Hepatocyte (in vitro differentiated cells): ENCODE measurements around the gene GRHL1.

ENCODE experiments used
- EZH2 ChIP-seq: fragments of 200-600 bp; sonication (generic); IDR thresholded peaks from 2 replicates; pipeline ENCODE4 v1.6.1; 2016; ENCODE audit warnings: antibody characterized with exemption, mild to moderate bottlenecking, borderline replicate concordance
- EZH2phosphoT487 ChIP-seq: fragments of 200-600 bp; sonication (generic); IDR thresholded peaks from one replicate; pipeline ENCODE4 v1.6.1; 2018; ENCODE audit warnings: antibody characterized with exemption, mild to moderate bottlenecking, low read depth, moderate library complexity; ENCODE audit not compliant: unreplicated experiment, severe bottlenecking
- TF ChIP-seq, protein P1 (sequence below): fragments of 200-600 bp; sonication (generic); IDR thresholded peaks from 2 replicates; pipeline ENCODE4 v1.5.1; 2016; ENCODE audit warnings: antibody characterized with exemption, mild to moderate bottlenecking; ENCODE audit not compliant: poor library complexity

DNA sequence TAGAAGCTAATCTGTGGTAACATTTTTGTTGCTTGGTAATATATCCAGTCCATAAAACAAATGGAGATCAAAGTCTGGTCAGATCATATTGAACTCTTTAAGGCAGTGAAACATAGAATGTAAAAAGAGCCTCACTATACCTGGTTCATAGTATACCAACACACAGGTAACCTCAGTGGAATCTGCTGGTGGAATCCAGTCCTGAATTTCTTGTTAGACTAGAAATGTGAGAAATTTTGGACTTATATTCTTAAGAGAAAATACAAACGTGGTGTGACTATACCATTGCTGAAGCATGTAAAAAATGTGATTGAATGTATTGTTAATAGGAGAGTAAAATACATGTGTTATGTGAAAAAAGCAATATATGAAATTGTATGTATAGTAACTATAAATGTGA lies 46.1 kb upstream of the GRHL1 start:
- TF ChIP-seq, protein P1, sequence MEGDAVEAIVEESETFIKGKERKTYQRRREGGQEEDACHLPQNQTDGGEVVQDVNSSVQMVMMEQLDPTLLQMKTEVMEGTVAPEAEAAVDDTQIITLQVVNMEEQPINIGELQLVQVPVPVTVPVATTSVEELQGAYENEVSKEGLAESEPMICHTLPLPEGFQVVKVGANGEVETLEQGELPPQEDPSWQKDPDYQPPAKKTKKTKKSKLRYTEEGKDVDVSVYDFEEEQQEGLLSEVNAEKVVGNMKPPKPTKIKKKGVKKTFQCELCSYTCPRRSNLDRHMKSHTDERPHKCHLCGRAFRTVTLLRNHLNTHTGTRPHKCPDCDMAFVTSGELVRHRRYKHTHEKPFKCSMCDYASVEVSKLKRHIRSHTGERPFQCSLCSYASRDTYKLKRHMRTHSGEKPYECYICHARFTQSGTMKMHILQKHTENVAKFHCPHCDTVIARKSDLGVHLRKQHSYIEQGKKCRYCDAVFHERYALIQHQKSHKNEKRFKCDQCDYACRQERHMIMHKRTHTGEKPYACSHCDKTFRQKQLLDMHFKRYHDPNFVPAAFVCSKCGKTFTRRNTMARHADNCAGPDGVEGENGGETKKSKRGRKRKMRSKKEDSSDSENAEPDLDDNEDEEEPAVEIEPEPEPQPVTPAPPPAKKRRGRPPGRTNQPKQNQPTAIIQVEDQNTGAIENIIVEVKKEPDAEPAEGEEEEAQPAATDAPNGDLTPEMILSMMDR = no peak
- TF ChIP-seq EZH2phosphoT487 (no peak), EZH2 (no peak)
